Heart right ventricle (tissue), 16 donors: Measurements from ENCODE around the gene KRTAP9-6. TPM values are rescaled to one million over a fixed set of nuclear protein-coding genes. Genes with fewer than 3 reads are reported as not detected.

Source experiments
- ATAC-seq, 8 donors: fragments of 200-7000 bp; cut with Tn5 transposase; one replicate each; pipeline ENCODE4 v1.9.1; 2020; ENCODE audit warnings: mild to moderate bottlenecking in 8 of 8, moderate library complexity in 8 of 8, moderate number of reproducible peaks in 1 of 8
- DNase-seq, 2 donors: peaks; one replicate each; pipeline ENCODE4 v3.0.0-alpha.2; 2020
- H3K27ac ChIP-seq, 10 donors: fragments of 200-600 bp; sonication (generic) in 2 of 10; one replicate each; pipeline versions ENCODE4 v1.5.0 to v1.8.0; 2020 to 2022; ENCODE audit warnings: mild to moderate bottlenecking in 3 of 10
- H3K27me3 ChIP-seq, 7 donors: fragments of 200-600 bp; one replicate each; pipeline ENCODE4 v1.8.0; 2021 to 2022; ENCODE audit warnings: mild to moderate bottlenecking in 2 of 7
- H3K36me3 ChIP-seq, 9 donors: fragments of 200-600 bp; sonication (generic) in 1 of 9; one replicate each; pipeline versions ENCODE4 v1.5.0 to v1.8.0; 2020 to 2022; ENCODE audit warnings: mild to moderate bottlenecking in 2 of 9
- H3K4me1 ChIP-seq, 9 donors: fragments of 200-600 bp; sonication (generic) in 1 of 9; one replicate each; pipeline versions ENCODE4 v1.5.0 to v1.8.0; 2020 to 2022; ENCODE audit warnings: mild to moderate bottlenecking in 4 of 9
- H3K4me3 ChIP-seq, 10 donors: fragments of 200-600 bp; sonication (generic) in 2 of 10; one replicate each; pipeline versions ENCODE4 v1.5.0 to v1.8.0; 2020 to 2022; ENCODE audit warnings: mild to moderate bottlenecking in 7 of 10, moderate library complexity in 2 of 10
- H3K9me3 ChIP-seq, 11 donors: fragments of 200-600 bp in 10 of 11; sonication (generic) in 2 of 11; one replicate each; pipeline versions ENCODE4 v1.5.0 to v1.8.0; 2013 to 2022; ENCODE audit warnings: mild to moderate bottlenecking in 2 of 11, control low read depth in 1 of 11, moderate library complexity in 1 of 11
- WGBS, 2 donors: extraction: QIAGEN DNeasy Blood & Tissue Kit; methylation state at CpG; one replicate each; pipeline ENCODE4 v1.1.7; 2013; ENCODE audit warnings: inconsistent platforms in 1 of 2; 5-methylcytosine and 5-hydroxymethylcytosine counted together
- intact Hi-C, 10 donors: fragments of 100-400 bp; cut with DNase I; formaldehyde crosslinking; loops; one replicate each; pipeline versions ENCODE4 v1.11.1 to v1.14.2; 2022
- polyA plus RNA-seq, 2 donors: library from polyadenylated mRNA; stranded (reverse); fragments of 200-250 nt; gene quantifications; one replicate each; pipeline ENCODE4 v1.2.3, GENCODE V29; 2013
- total RNA-seq, 10 donors: library from RNA; stranded (reverse); fragmentation: NEBNext Ultra II Directional in 3 of 10; extraction: Animal tissue kit (Norgen Biotek cat#: 25700) in 3 of 10; gene quantifications; one replicate each; pipeline versions ENCODE4 v1.2.1 to v1.2.4, GENCODE V29; 2021 to 2023
- TF ChIP-seq, protein P1 (sequence below), 9 donors: fragments of 200-600 bp; sonication (generic) in 2 of 9; IDR thresholded peaks; one replicate each; pipeline versions ENCODE4 v1.5.0 to v1.8.0; 2021 to 2022; ENCODE audit warnings: antibody characterized with exemption in 9 of 9, mild to moderate bottlenecking in 5 of 9, moderate library complexity in 1 of 9
- donor health status: Arrhythmogenic right ventricular cardiomyopathy.
- donor health status: ischemic (EF 13 %, LVEDD 7.1; RV severe dilation, severe dysfunction).
- donor health status: healthy with polysubstance abuse.
- donor health status: DM: no; HTN: yes; CAD: no.
- donor health status: DM: no; HTN: no; CAD: no.
- donor health status: ischemic (EF 25% LVEDD 6.9; RV normal size, moderate dysfunction).
- donor health status: ischemic (EF 25% LVEDD 5.7; RV mildly dilated, moderate dysfunction).
- donor health status: healthy.
- donor health status: DM: yes; HTN: yes; CAD: no.
- donor health status: Ischemic cardiomyopathy.
- donor health status: ischemic (EF 35%, LVEDD 5.7; RV mildly dilated, moderate dysfunction).
- donor health status: nonischemic (EF 11% LVEDD 7.7; RV severe dilation, severe dysfunction).
- donor health status: DM: yes; HTN: yes; CAD: no.
- donor health status: PGD.
- donor health status: ischemic (EF 29% LVEDD 5.4; RV normal size, mild dysfunction).
- donor health status: nonischemic (EF 23%, LVEDD 6.1; RV moderate dilation, normal function).

The KRTAP9-6 gene
- total and polyA plus RNA-seq, 12 donors = not detected

GRCh38 chr17:41278176-41278955 is 13.2 kb downstream of the KRTAP9-6 start:
- Histone ChIP-seq H3K36me3 (no peaks in the 10 kb centered on the region), H3K27me3 (peaks cover 0 to 35% (median 20%) of the 10 kb centered on the region in 7 donors), H3K27ac (no peak overlapping the region), H3K4me3 (no peak overlapping the region), H3K9me3 (peaks cover 0 to 4% (median 0%) of the 10 kb centered on the region in 11 donors), H3K4me1 (no peaks in the 10 kb centered on the region)
- 85 to 87% methylated on average over 3 of the region's 3 CpGs for WGBS, 2 donors
- TF ChIP-seq, protein P1, sequence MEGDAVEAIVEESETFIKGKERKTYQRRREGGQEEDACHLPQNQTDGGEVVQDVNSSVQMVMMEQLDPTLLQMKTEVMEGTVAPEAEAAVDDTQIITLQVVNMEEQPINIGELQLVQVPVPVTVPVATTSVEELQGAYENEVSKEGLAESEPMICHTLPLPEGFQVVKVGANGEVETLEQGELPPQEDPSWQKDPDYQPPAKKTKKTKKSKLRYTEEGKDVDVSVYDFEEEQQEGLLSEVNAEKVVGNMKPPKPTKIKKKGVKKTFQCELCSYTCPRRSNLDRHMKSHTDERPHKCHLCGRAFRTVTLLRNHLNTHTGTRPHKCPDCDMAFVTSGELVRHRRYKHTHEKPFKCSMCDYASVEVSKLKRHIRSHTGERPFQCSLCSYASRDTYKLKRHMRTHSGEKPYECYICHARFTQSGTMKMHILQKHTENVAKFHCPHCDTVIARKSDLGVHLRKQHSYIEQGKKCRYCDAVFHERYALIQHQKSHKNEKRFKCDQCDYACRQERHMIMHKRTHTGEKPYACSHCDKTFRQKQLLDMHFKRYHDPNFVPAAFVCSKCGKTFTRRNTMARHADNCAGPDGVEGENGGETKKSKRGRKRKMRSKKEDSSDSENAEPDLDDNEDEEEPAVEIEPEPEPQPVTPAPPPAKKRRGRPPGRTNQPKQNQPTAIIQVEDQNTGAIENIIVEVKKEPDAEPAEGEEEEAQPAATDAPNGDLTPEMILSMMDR (IDR thresholded peaks at IDR 0.05) = no peak
- DNase-seq (no peak), ATAC-seq (no peak)
- intact Hi-C loops = no loop called here

DNA sequence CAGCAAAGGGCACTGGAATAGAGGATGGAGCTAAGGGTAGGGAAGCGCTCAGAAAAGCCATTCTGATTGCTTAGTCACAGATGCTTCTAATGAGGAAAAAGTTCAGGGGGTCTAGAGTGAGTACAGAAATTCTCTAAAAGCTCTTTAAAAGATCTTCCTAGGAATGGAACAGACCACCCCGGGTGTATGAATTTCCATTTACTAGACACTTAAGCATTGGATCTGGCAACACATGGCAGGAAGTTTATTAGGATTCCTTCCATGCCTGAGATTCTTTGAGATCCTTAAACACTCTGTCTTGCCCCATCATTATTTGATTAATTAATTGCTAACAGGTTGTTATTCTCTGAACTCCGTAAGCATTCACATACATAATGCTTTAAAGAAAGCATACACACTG is 18.9 kb downstream of the KRTAP9-6 start:
- H3K4me3 ChIP-seq = no peak overlapping the region
- TF ChIP-seq, protein P1 (IDR thresholded peaks at IDR 0.05) = no peak
- no peaks in the 10 kb centered on the region for H3K4me1 ChIP-seq
- no peak overlapping the region for H3K27ac ChIP-seq
- no peaks in the 10 kb centered on the region for H3K36me3 ChIP-seq
- peaks cover 0 to 4% (median 0%) of the 10 kb centered on the region in 11 donors for H3K9me3 ChIP-seq
- intact Hi-C loops = no loop called here
- peaks cover 0 to 43% (median 5%) of the 10 kb centered on the region in 7 donors for H3K27me3 ChIP-seq
- WGBS, 2 donors = 54 to 55% methylated on average over 3 of the region's 3 CpGs
- no peak for DNase-seq
- no peak for ATAC-seq

DNA sequence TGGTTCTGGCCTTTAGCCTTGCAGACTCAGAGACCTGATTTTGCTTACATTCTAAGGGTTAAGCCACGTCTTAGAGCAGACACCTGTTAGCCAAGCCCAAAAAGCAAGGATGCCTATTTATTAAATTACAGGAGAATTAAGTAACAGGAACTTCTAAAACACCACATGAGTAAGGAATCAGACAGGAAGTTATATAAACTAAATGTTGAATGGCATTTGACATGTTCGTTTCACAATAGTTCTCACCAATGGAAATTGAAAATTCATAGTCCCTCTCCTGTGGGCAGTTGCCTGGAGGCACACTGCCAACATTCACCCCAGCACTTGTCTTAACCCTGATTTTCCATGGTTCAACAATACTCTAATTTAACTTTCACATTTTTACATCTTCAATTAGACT is 19.4 kb downstream of the KRTAP9-6 start:
- intact Hi-C loops = no loop called here

DNA sequence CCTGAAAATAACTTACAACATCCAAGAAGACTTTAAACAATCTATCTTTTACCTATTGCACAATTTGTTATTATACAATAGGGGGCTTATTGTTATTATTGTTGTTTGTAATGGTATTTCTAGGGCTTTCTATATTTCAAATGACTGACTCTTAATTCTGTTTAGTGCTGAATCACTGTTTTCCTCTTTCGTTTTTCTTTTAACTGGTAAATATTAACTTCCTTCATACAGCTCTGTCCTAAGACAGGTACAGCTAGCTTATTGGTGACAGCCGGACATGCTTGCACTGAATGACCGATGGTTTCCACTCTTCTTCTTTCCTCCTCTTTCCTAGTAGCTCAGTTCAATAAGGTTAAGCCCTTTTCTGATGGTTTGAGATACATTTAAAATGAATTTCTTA is 21.9 kb downstream of the KRTAP9-6 start:
- Histone ChIP-seq H3K27ac (no peak overlapping the region), H3K4me3 (no peak overlapping the region), H3K36me3 (no peaks in the 10 kb centered on the region), H3K27me3 (peaks cover 0 to 54% (median 14%) of the 10 kb centered on the region in 7 donors), H3K4me1 (no peaks in the 10 kb centered on the region), H3K9me3 (no peaks in the 10 kb centered on the region)
- WGBS, 2 donors = 79 to 87% methylated on average over 3 of the region's 3 CpGs
- intact Hi-C loops = no loop called here
- no peak for ATAC-seq
- DNase-seq = no peak
- TF ChIP-seq, protein P1 (IDR thresholded peaks at IDR 0.05) = no peak

More for the DNA sequence above, 19.4 kb downstream of the KRTAP9-6 start:
- TF ChIP-seq, protein P1 (IDR thresholded peaks at IDR 0.05) = no peak
- Histone ChIP-seq H3K36me3 (no peaks in the 10 kb centered on the region), H3K4me1 (no peaks in the 10 kb centered on the region), H3K27me3 (peaks cover 0 to 44% (median 5%) of the 10 kb centered on the region in 7 donors), H3K4me3 (no peak overlapping the region), H3K27ac (no peak overlapping the region), H3K9me3 (peaks cover 0 to 4% (median 0%) of the 10 kb centered on the region in 11 donors)
- no peak for DNase-seq
- 37 to 47% methylated on average over 2 of the region's 2 CpGs for WGBS, 2 donors
- no peak for ATAC-seq
